Suprapubic skin (tissue), 4 donors: Measurements from ENCODE around the gene RBM28.

Experiments used
- POLR2A ChIP-seq, 2 donors: fragments of 450-650 bp; IDR thresholded peaks; one replicate each; pipeline ENCODE4 v1.6.1; 2017; ENCODE audit warnings: antibody characterized with exemption in 2 of 2, mild to moderate bottlenecking in 2 of 2, moderate library complexity in 2 of 2
- POLR2AphosphoS5 ChIP-seq, 3 donors: sonication (generic); formaldehyde crosslinking; IDR thresholded peaks; one replicate each; pipeline ENCODE4 v1.6.1; 2017; ENCODE audit warnings: antibody characterized with exemption in 3 of 3
- TF ChIP-seq, protein P1 (sequence below), 2 donors: fragments of 200-600 bp in 1 of 2; fragments of 450-650 bp in 1 of 2; sonication (generic) in 1 of 2; IDR thresholded peaks; one replicate each; pipeline ENCODE4 v1.5.1; 2016 to 2019; ENCODE audit warnings: antibody characterized with exemption in 2 of 2, mild to moderate bottlenecking in 1 of 2, moderate library complexity in 1 of 2

DNA sequence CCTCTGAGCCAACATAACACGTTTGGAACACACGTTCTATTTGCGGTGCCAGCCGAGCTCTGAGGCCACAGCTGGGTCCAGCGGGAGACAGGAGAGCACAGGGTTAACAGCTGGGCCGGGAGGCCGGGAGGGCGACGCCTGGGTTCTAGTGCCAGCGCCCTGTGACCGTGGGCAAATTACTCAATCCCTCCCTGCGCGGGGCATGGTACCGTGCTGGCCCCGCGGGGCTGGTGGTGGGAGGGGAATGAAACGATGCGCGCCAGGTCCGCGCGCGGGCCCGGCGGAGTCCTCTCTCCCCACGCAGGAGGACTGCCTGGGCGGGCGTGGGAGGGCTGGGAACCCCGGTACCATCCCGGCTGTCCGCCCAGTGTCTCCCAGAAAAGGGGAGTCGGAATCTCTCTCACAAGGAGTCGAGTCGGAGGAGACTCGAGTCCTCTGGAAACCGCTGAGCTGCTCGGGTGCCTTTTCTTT is 72.2 kb downstream of the RBM28 start:
- TF ChIP-seq, protein P1, sequence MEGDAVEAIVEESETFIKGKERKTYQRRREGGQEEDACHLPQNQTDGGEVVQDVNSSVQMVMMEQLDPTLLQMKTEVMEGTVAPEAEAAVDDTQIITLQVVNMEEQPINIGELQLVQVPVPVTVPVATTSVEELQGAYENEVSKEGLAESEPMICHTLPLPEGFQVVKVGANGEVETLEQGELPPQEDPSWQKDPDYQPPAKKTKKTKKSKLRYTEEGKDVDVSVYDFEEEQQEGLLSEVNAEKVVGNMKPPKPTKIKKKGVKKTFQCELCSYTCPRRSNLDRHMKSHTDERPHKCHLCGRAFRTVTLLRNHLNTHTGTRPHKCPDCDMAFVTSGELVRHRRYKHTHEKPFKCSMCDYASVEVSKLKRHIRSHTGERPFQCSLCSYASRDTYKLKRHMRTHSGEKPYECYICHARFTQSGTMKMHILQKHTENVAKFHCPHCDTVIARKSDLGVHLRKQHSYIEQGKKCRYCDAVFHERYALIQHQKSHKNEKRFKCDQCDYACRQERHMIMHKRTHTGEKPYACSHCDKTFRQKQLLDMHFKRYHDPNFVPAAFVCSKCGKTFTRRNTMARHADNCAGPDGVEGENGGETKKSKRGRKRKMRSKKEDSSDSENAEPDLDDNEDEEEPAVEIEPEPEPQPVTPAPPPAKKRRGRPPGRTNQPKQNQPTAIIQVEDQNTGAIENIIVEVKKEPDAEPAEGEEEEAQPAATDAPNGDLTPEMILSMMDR (IDR thresholded peaks at IDR 0.05) = no peak
- TF ChIP-seq POLR2AphosphoS5 (IDR thresholded peaks at IDR 0.05) (no peak), POLR2A (IDR thresholded peaks at IDR 0.05) (no peak)
